Stimulated activated memory B cell treated with anti-CD40 and anti-IgM and Interleukin-4, amounts not matched to agents 10 μg/mL and 1 μg/mL and 100 μg/mL, for 72 hours (primary cell): ENCODE results near the gene C2CD2.

Source experiments
- ATAC-seq: fragments of 150-1000 bp; cut with Tn5 transposase; 2 replicates; pipeline ENCODE4 v1.10.0; 2021
- H3K27ac Mint-ChIP-seq: one replicate; pipeline ENCODE4 v1.8.0; 2022; ENCODE audit warnings: mild to moderate bottlenecking, mixed read lengths
- H3K27me3 Mint-ChIP-seq: one replicate; pipeline ENCODE4 v1.8.0; 2022; ENCODE audit warnings: mixed read lengths
- H3K36me3 Mint-ChIP-seq: one replicate; pipeline ENCODE4 v1.8.0; 2022; ENCODE audit warnings: mixed read lengths
- H3K4me1 Mint-ChIP-seq: one replicate; pipeline ENCODE4 v1.8.0; 2022; ENCODE audit warnings: mixed read lengths
- H3K4me3 Mint-ChIP-seq: one replicate; pipeline ENCODE4 v1.8.0; 2022; ENCODE audit warnings: mild to moderate bottlenecking, moderate library complexity, mixed read lengths
- H3K9me3 Mint-ChIP-seq: one replicate; pipeline ENCODE4 v1.8.0; 2022; ENCODE audit warnings: mixed read lengths

Gene C2CD2

GRCh38 chr21:41939391-41939790, 14.4 kb downstream of the C2CD2 start:
- Mint-ChIP-seq H3K36me3 (peaks cover 4% of the 10 kb centered on the region), H3K4me1 (no peaks in the 10 kb centered on the region), H3K27me3 (no peaks in the 10 kb centered on the region)

GRCh38 chr21:41933313-41934079, 20.3 kb downstream of the C2CD2 start:
- Mint-ChIP-seq H3K9me3 (no peaks in the 10 kb centered on the region), H3K27me3 (no peaks in the 10 kb centered on the region), H3K4me1 (peaks cover 40% of the 10 kb centered on the region), H3K27ac (peak overlapping the region; percentile 48), H3K4me3 (peak overlapping the region; percentile 29), H3K36me3 (no peaks in the 10 kb centered on the region)
- ATAC-seq: no peak

More at GRCh38 chr21:41939391-41939790, 14.4 kb downstream of the C2CD2 start:
- no peak for ATAC-seq
- no peaks in the 10 kb centered on the region for H3K9me3 Mint-ChIP-seq
- H3K27ac Mint-ChIP-seq: no peak overlapping the region
- H3K4me3 Mint-ChIP-seq: no peak overlapping the region

- Mint-ChIP-seq H3K4me3 (peak overlapping the region; percentile 29), H3K27me3 (no peaks in the 10 kb centered on the region), H3K36me3 (no peaks in the 10 kb centered on the region), H3K4me1 (peaks cover 47% of the 10 kb centered on the region), H3K9me3 (no peaks in the 10 kb centered on the region), H3K27ac (peak overlapping the region; percentile 48)
- ATAC-seq: no peak
Measured at GRCh38 chr21:41932576-41933312, 21.1 kb downstream of the C2CD2 start.

- Mint-ChIP-seq H3K4me3 (no peak overlapping the region), H3K9me3 (no peaks in the 10 kb centered on the region), H3K27me3 (no peaks in the 10 kb centered on the region), H3K36me3 (no peaks in the 10 kb centered on the region), H3K27ac (no peak overlapping the region), H3K4me1 (peaks cover 51% of the 10 kb centered on the region)
- no peak for ATAC-seq
Measured at GRCh38 chr21:41932191-41932575, 21.6 kb downstream of the C2CD2 start.

- no peaks in the 10 kb centered on the region for H3K9me3 Mint-ChIP-seq
- no peak overlapping the region for H3K27ac Mint-ChIP-seq
- no peak for ATAC-seq
- peaks cover 60% of the 10 kb centered on the region for H3K4me1 Mint-ChIP-seq
- no peak overlapping the region for H3K4me3 Mint-ChIP-seq
- H3K27me3 Mint-ChIP-seq: no peaks in the 10 kb centered on the region
- no peaks in the 10 kb centered on the region for H3K36me3 Mint-ChIP-seq
Measured at GRCh38 chr21:41931041-41931451, 22.8 kb downstream of the C2CD2 start.

GRCh38 chr21:41929248-41929647, 24.6 kb downstream of the C2CD2 start:
- ATAC-seq: peak; percentile 35
- Mint-ChIP-seq H3K27ac (peak overlapping the region; percentile 100), H3K27me3 (no peaks in the 10 kb centered on the region), H3K4me1 (peaks cover 76% of the 10 kb centered on the region), H3K9me3 (no peaks in the 10 kb centered on the region), H3K4me3 (no peak overlapping the region), H3K36me3 (no peaks in the 10 kb centered on the region)

- peaks cover 81% of the 10 kb centered on the region for H3K4me1 Mint-ChIP-seq
- H3K36me3 Mint-ChIP-seq: no peaks in the 10 kb centered on the region
- H3K9me3 Mint-ChIP-seq: no peaks in the 10 kb centered on the region
- H3K27me3 Mint-ChIP-seq: no peaks in the 10 kb centered on the region
- ATAC-seq: peak; percentile 90
- H3K4me3 Mint-ChIP-seq: peak overlapping the region; percentile 6
- H3K27ac Mint-ChIP-seq: peak overlapping the region; percentile 100
Measured at GRCh38 chr21:41928621-41929220, 25.1 kb downstream of the C2CD2 start.

GRCh38 chr21:41927727-41928409, 25.9 kb downstream of the C2CD2 start:
- peaks cover 78% of the 10 kb centered on the region for H3K4me1 Mint-ChIP-seq
- ATAC-seq: no peak

GRCh38 chr21:41926807-41927171, 27.0 kb downstream of the C2CD2 start:
- no peaks in the 10 kb centered on the region for H3K27me3 Mint-ChIP-seq
- no peaks in the 10 kb centered on the region for H3K36me3 Mint-ChIP-seq
- H3K4me3 Mint-ChIP-seq: peak overlapping the region; percentile 91
- H3K9me3 Mint-ChIP-seq: no peaks in the 10 kb centered on the region
- H3K27ac Mint-ChIP-seq: peak overlapping the region; percentile 100
- ATAC-seq: no peak
- peaks cover 80% of the 10 kb centered on the region for H3K4me1 Mint-ChIP-seq

More at GRCh38 chr21:41927727-41928409, 25.9 kb downstream of the C2CD2 start:
- no peaks in the 10 kb centered on the region for H3K36me3 Mint-ChIP-seq
- no peaks in the 10 kb centered on the region for H3K27me3 Mint-ChIP-seq
- no peaks in the 10 kb centered on the region for H3K9me3 Mint-ChIP-seq
- H3K4me3 Mint-ChIP-seq: peak overlapping the region; percentile 6
- H3K27ac Mint-ChIP-seq: peak overlapping the region; percentile 100

GRCh38 chr21:41926117-41926806, 27.6 kb downstream of the C2CD2 start:
- no peaks in the 10 kb centered on the region for H3K9me3 Mint-ChIP-seq
- peak overlapping the region; percentile 100 for H3K27ac Mint-ChIP-seq
- H3K4me1 Mint-ChIP-seq: peaks cover 84% of the 10 kb centered on the region

GRCh38 chr21:41925767-41926116, 28.1 kb downstream of the C2CD2 start:
- Mint-ChIP-seq H3K4me1 (peaks cover 83% of the 10 kb centered on the region), H3K9me3 (no peaks in the 10 kb centered on the region), H3K27ac (peak overlapping the region; percentile 100), H3K27me3 (no peaks in the 10 kb centered on the region), H3K36me3 (no peaks in the 10 kb centered on the region), H3K4me3 (peak overlapping the region; percentile 91)
- ATAC-seq: no peak

More at GRCh38 chr21:41926117-41926806, 27.6 kb downstream of the C2CD2 start:
- Mint-ChIP-seq H3K27me3 (no peaks in the 10 kb centered on the region), H3K36me3 (no peaks in the 10 kb centered on the region), H3K4me3 (peak overlapping the region; percentile 91)
- ATAC-seq: peak; percentile 60

GRCh38 chr21:41924368-41924754, 29.5 kb downstream of the C2CD2 start:
- no peaks in the 10 kb centered on the region for H3K27me3 Mint-ChIP-seq
- no peak for ATAC-seq
- no peak overlapping the region for H3K4me3 Mint-ChIP-seq
- H3K9me3 Mint-ChIP-seq: no peaks in the 10 kb centered on the region
- no peaks in the 10 kb centered on the region for H3K36me3 Mint-ChIP-seq
- peak overlapping the region; percentile 70 for H3K27ac Mint-ChIP-seq
- H3K4me1 Mint-ChIP-seq: peaks cover 72% of the 10 kb centered on the region

- ATAC-seq: no peak
- Mint-ChIP-seq H3K4me1 (peaks cover 66% of the 10 kb centered on the region), H3K27me3 (no peaks in the 10 kb centered on the region), H3K27ac (peak overlapping the region; percentile 70), H3K9me3 (no peaks in the 10 kb centered on the region), H3K36me3 (no peaks in the 10 kb centered on the region), H3K4me3 (peak overlapping the region; percentile 36)
Measured at GRCh38 chr21:41923631-41924367, 30.0 kb downstream of the C2CD2 start.

- no peak for ATAC-seq
- H3K4me1 Mint-ChIP-seq: peaks cover 60% of the 10 kb centered on the region
- peak overlapping the region; percentile 10 for H3K4me3 Mint-ChIP-seq
- H3K27me3 Mint-ChIP-seq: no peaks in the 10 kb centered on the region
- peak overlapping the region; percentile 70 for H3K27ac Mint-ChIP-seq
- peaks cover under 1% of the 10 kb centered on the region for H3K36me3 Mint-ChIP-seq
- H3K9me3 Mint-ChIP-seq: no peaks in the 10 kb centered on the region
Measured at GRCh38 chr21:41923186-41923585, 30.6 kb downstream of the C2CD2 start.
